H1 (cell line): ENCODE results near the gene BCO2.

ENCODE experiments used
- CBX5 ChIP-seq: fragments of 300-800, 300-1000 bp; sonication (generic); IDR thresholded peaks from 2 replicates; pipeline ENCODE4 v1.7.1; 2016; ENCODE audit warnings: antibody characterized with exemption, low read length, low read depth
- CEBPB ChIP-seq: IDR thresholded peaks from 2 replicates; pipeline ENCODE4 v1.6.1; 2012; ENCODE audit warnings: low read depth, low read length
- CTCF ChIP-seq, 3 experiments: IDR thresholded peaks; 1 replicate in 2 of 3; 2 replicates in 1 of 3; pipeline versions ENCODE4 v1.5.1 to v1.6.1; 2011; ENCODE audit warnings: low read length in 3 of 3, mild to moderate bottlenecking in 3 of 3, inconsistent platforms in 2 of 3, low read depth in 1 of 3, moderate library complexity in 1 of 3; ENCODE audit not compliant: insufficient read depth in 1 of 3; ENCODE audit errors: control extremely low read depth in 1 of 3
- EZH2 ChIP-seq: fragments of 200-600 bp; sonication (generic); IDR thresholded peaks from 2 replicates; pipeline ENCODE4 v1.7.1; 2012; ENCODE audit warnings: low read depth, mild to moderate bottlenecking, moderate library complexity, low read length, inconsistent platforms; ENCODE audit not compliant: severe bottlenecking
- GABPA ChIP-seq: IDR thresholded peaks from 2 replicates; pipeline ENCODE4 v1.6.1; 2011; ENCODE audit warnings: mild to moderate bottlenecking, low read length, moderate library complexity, borderline replicate concordance; ENCODE audit not compliant: insufficient read depth
- HDAC6 ChIP-seq: IDR thresholded peaks from one replicate; pipeline ENCODE4 v1.7.1; 2012; ENCODE audit warnings: low read depth, mild to moderate bottlenecking, inconsistent platforms, low read length, moderate library complexity
- POLR2A ChIP-seq, 2 experiments: IDR thresholded peaks; 1 replicate in 1 of 2; 2 replicates in 1 of 2; pipeline ENCODE4 v1.6.1; 2011; ENCODE audit warnings: low read depth in 2 of 2, low read length in 2 of 2, mild to moderate bottlenecking in 2 of 2; ENCODE audit errors: control extremely low read depth in 1 of 2
- POLR2AphosphoS5 ChIP-seq: IDR thresholded peaks from 2 replicates; pipeline ENCODE4 v1.6.1; 2011; ENCODE audit warnings: low read depth, low read length
- SP1 ChIP-seq: IDR thresholded peaks from 2 replicates; pipeline ENCODE4 v1.6.1; 2011; ENCODE audit warnings: low read depth, low read length
- TEAD4 ChIP-seq: IDR thresholded peaks from 2 replicates; pipeline ENCODE4 v1.6.1; 2012; ENCODE audit warnings: low read depth, low read length, inconsistent platforms, mixed read lengths
- USF2 ChIP-seq: IDR thresholded peaks from 2 replicates; pipeline ENCODE4 v1.6.1; 2011; ENCODE audit warnings: low read length, improper control_type of control experiment
- TF ChIP-seq, protein P1 (sequence below): IDR thresholded peaks from 2 replicates; pipeline ENCODE4 v1.6.1; 2011; ENCODE audit warnings: low read depth, mild to moderate bottlenecking, low read length; ENCODE audit not compliant: insufficient read depth

- TF ChIP-seq SP1 (no peak), POLR2AphosphoS5 (no peak), GABPA (no peak), POLR2A (IDR thresholded peaks at IDR 0.05; ENCODE audit: control extremely low read depth in 1 of 2, low read depth in 2 of 2, low read length in 2 of 2) (no peak), TEAD4 (no peak), EZH2 (no peak), CTCF (IDR thresholded peaks at IDR 0.05; ENCODE audit: control extremely low read depth in 1 of 3, insufficient read depth in 1 of 3, low read depth in 1 of 3, low read length in 3 of 3) (no peak), HDAC6 (no peak), USF2 (no peak), CBX5 (no peak), CEBPB (no peak)
- TF ChIP-seq, protein P1, sequence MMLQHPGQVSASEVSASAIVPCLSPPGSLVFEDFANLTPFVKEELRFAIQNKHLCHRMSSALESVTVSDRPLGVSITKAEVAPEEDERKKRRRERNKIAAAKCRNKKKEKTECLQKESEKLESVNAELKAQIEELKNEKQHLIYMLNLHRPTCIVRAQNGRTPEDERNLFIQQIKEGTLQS, result no peak
Observed at GRCh38 chr11:112210890-112211289, 35.6 kb downstream of the BCO2 start.
